ENCODE data around the gene THBS4.

Gene THBS4

GRCh38 chr5:80048084-80048780 is 13.1 kb downstream of the THBS4 start:
- no peak for DNase-seq

GRCh38 chr5:80052464-80052863 is 17.3 kb downstream of the THBS4 start:
- DNase-seq, result no peak

- DNase-seq, result no peak
These were observed 19.5 kb downstream of the THBS4 start for GRCh38 chr5:80054682-80055081.

- no peak for DNase-seq
These were observed 20.5 kb downstream of the THBS4 start for GRCh38 chr5:80055491-80056170.

GRCh38 chr5:80057099-80057498 is 22.0 kb downstream of the THBS4 start:
- DNase-seq, result no peak

GRCh38 chr5:80057921-80058320 is 22.8 kb downstream of the THBS4 start:
- no peak for DNase-seq

- DNase-seq, result no peak
These were observed 24.3 kb downstream of the THBS4 start for GRCh38 chr5:80059354-80059980.

- DNase-seq, result no peak
These were observed 25.8 kb downstream of the THBS4 start for GRCh38 chr5:80060966-80061365.

- DNase-seq, result no peak
These were observed 26.4 kb downstream of the THBS4 start for GRCh38 chr5:80061547-80061946.

GRCh38 chr5:80064124-80064523 is 29.0 kb downstream of the THBS4 start:
- no peak for DNase-seq

GRCh38 chr5:80067016-80067415 is 31.9 kb downstream of the THBS4 start:
- no peak for DNase-seq

GRCh38 chr5:80067531-80068245 is 32.5 kb downstream of the THBS4 start:
- no peak for DNase-seq

- DNase-seq, result no peak
These were observed 33.1 kb downstream of the THBS4 start for GRCh38 chr5:80068246-80068636.

- DNase-seq, result no peak
These were observed 33.6 kb downstream of the THBS4 start for GRCh38 chr5:80068775-80069174.

GRCh38 chr5:80069251-80069800 is 34.2 kb downstream of the THBS4 start:
- no peak for DNase-seq

- no peak for DNase-seq
These were observed 34.8 kb downstream of the THBS4 start for GRCh38 chr5:80069918-80070318.

GRCh38 chr5:80070338-80071056 is 35.3 kb downstream of the THBS4 start:
- DNase-seq, result no peak

GRCh38 chr5:80071510-80072021 is 36.4 kb downstream of the THBS4 start:
- DNase-seq, result no peak

- no peak for DNase-seq
These were observed 37.2 kb downstream of the THBS4 start for GRCh38 chr5:80072103-80073073.

GRCh38 chr5:80076131-80077050 is 41.2 kb downstream of the THBS4 start:
- DNase-seq, result no peak
